GM21786 (cell line): ENCODE data around the gene UTF1.
A peak's percentile ranks its signal among the peaks of the same experiment; 100 is the strongest.
"Not testable (repeated sequence)": the region's sequence is repeated elsewhere in the genome, so short reads cannot be mapped to it uniquely, and the experiment has no call there.

Experiments used
- ATAC-seq: cut with Tn5 transposase; IDR thresholded peaks from one replicate; pipeline ENCODE4 v1.9.1; 2021; ENCODE audit not compliant: unreplicated experiment

UTF1 gene

DNA sequence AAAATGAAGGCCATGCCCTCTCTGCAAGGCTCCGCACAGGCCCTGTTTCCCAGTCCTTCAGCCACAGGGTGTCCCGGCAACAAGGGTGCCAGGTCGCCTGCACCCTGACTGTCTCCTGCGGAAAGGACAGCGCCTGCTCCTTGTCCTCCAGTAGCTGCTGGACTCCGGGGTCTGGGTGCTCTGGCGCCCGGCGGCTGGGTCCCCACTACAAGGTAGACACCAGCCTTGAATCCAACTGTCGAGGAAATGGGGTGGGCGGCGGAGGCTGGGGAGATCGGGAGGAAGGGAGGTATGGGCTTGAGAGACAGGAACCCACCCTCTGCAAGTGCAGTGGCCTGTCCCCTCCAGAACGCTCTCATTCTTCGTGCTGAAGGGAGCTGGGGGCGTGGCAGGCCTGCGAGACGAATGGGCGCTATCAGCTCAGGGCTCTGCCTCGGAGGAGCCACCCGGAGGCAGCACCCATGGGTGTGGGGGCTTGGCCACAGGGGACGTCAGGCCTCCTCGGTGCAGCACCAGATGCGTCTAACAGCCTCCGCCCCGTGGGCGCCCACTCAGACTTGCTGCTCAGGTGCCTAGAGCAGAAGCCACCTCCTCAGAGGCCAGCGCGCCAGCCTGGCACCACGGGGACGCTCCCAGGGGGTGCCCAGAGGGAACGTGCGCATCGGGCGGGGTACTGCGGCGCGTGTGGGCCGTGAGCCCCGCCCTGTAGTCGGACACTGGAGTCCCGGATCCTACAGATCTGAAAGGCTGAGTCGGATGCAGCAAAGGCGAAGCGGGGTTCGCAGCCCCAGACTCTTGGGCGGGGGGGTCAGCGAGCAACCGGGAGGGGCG is 31.1 kb downstream of the UTF1 start:
- peak; percentile 56 for ATAC-seq

DNA sequence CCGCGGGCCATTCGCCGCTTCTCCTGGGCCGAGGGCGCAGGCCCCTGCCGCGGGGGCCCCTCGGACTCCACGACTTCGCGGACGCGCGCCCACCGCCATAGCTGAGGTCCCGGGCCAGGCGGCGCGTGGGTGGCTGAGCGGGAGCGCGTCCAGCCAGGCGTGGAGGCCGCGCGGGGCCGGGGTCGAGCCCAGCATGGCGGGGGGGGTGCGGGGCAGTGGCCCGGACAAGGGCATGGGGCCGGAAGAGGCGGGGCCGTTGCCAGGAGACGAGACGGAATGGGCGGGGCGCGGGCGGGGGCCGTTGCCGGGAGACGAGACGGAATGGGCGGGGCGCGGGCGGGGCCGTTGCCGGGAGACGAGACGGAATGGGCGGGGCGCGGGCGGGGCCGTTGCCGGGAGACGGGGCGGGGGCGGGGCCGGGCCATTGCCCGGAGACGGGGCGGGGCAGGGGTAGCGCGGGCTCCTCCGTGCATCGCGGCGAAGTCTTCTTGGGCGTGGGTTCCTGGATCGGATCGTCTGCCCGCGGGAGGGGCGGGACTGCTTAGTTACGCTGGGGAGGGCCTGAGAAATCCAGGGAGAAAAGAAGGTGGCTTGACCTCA is 31.8 kb downstream of the UTF1 start:
- ATAC-seq: peak; percentile 52

DNA sequence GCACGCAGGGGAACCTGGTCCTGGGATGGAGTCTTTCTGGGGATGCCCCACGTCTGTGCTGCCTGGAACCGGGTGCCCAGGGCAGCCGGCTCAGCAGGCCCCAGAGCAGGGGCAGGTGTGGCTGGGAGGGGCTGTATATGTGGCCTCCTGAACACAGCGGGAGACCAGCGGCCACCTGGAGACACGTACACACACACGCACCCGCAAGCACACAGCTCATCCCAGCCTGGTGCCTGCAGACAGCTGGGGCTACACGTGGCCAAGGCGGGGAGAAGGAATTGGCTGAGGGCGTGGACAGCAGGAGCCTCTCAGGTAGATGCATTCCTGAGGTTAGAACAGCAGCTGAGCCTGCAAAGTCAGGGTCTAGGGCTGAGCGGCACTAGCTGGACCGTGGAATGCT is 32.7 kb downstream of the UTF1 start:
- no peak for ATAC-seq

DNA sequence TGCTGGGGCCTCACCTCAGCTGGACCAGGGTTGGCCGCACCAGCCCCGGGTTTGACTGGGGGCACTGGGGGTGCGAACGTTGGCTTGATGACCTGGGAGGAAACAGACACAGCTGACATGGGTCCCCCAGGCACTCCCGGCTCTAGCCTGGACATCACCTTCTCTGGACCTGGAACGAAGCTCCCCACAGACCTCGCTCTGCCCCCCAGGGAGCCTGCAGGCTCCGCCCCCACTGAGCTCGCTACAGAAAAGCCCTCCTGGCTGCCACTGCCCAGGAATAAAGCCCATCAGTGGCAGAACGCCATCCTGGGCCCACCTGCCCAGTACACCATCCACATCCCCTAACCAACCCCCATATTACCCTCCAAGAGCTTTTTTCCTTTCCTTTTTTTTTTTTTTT is 33.7 kb downstream of the UTF1 start:
- no peak for ATAC-seq

DNA sequence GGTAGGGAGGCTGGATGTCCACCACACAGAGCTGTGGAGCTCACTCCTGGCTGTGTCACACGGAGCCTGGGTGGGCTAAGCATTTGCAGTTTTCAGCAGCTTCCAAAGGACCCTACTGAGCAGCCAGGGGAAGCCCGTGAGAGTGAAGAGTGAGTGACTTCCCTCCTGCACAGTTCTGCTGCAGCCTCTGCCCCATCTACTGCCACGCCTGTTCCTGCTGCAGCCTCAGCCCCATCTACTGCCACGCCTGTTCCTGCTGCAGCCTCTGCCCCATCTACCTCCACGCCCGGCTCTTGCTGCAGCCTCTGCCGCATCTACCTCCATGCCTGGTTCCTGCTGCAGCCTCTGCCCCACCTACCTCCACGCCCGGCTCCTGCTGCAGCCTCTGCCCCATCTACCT is 34.4 kb downstream of the UTF1 start:
- no peak for ATAC-seq

DNA sequence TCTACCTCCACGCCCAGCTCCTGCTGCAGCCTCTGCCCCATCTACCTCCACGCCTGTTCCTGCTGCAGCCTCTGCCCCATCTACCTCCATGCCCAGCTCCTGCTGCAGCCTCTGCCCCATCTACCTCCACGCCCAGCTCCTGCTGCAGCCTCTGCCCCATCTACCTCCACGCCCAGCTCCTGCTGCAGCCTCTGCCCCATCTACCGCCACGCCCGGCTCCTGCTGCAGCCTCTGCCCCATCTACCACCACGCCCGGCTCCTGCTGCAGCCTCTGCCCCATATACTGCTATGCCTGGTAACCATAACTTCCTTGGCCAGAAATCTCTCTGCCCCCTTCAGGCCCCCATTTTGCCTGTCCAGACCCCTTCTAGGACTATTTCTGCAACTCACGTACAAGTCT is 35.0 kb downstream of the UTF1 start:
- ATAC-seq: not testable (repeated sequence)

DNA sequence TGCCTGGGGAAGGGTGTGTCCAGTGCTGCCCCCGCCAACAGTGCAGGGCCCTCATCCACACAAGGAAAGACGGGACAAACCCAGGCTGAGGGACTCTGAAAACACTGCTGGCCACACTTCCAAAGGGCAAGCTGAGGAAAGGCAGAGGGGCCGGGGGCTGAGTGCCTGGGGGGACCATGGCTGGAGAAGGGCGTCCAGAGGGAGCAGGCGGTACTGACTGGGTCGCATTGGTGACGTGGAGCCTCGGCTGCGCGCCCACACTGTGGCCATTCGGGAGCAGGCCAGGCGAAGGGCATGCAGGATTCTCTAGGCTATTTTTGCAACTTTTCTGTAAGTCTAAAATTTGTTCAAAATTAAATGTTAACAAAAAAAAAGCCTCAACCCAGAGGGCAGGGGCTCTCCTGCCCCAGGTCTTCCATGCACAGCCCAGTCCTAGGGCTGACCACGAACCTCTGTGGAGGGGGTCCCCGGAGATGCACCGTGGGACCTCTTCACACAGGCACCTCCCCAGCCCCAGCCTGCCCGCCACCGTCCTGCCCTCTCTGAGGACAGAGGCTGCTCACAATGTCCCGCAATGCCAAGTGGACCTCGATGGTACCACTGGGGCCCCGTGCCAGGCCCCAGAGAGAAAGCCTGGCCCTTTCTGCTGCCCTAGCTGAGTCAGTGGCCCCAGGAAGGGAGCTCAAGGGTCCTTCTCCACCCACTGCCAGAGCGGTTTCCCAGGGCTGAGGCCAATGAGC is 36.2 kb downstream of the UTF1 start:
- no peak for ATAC-seq

DNA sequence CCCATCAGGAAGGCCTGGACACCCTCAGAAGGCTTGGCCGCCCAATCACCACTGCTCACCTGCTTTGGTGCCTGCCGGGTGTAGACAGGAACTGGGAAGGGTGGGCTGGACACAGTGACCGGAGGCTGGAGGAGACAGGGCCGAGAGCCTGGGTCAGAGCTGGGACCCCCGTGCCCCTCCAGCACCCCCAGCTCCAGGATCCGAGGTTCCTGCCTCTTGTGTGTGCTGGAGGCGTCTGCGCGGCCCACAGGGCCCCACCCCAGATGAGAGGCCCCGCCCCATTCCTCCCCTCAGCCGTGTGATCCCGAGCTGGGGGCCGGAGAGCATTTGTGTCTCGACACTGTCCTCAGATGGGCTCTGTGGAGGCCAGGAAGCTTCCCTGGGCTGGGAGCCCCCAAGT is 37.3 kb downstream of the UTF1 start:
- no peak for ATAC-seq

DNA sequence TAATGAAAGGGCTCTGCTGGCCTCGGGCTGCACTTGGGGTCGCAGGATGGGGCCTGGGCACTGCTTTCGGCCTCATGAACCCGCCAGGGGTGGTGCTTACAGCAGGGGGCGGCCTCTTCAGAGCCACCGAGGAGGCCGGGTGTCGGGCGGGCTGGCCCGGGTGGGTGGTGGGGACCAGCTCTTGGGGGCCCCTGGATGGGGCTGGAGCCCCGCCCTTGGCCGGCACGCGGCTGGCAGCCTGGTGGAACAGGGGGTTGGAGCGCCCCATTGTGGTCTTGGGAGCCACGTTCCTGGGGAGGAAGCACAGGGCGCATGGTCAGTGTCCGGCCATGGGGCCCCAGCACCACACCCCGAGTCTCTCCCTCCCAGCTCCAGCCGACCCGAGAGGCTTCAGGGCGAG is 37.8 kb downstream of the UTF1 start:
- ATAC-seq: no peak

DNA sequence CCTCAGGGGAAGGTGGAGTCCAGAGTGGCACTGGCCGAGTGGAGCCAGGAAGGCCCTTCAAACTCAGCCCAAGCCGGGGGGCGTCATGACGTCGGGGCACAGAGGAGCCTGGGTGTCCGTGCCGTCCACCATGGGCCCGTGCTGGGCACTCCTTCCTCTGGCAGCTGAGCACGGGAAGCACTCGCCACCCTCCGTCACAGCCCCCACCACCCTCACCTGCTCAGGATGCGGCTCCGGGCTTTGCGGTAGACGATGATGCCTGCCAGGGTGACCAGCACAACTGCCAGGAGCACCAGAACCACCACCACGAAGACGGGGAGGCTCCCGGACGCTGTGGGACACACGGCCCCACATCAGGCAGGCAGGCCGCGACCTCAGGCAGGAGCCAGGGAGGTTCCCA is 38.5 kb downstream of the UTF1 start:
- ATAC-seq: no peak

DNA sequence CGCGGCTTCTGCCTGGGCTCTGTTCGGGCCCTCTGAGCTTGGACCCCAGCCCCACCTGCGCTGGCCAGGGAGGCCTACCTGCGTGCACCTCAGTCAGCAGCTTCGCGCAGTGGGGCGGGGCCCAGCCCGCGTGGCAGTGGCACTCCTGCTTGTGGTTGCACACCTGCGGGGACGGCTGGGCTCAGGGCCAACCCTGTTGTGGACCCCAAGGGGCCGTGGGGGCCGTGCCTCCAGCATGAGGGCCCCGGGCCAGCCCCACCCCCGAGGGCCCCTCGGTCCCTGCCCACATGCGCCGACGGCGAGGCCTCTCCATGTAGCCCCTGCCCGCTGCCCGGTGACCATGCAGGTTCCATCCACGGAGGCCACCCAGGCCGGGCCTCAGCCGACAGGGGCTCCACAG is 39.4 kb downstream of the UTF1 start:
- no peak for ATAC-seq

DNA sequence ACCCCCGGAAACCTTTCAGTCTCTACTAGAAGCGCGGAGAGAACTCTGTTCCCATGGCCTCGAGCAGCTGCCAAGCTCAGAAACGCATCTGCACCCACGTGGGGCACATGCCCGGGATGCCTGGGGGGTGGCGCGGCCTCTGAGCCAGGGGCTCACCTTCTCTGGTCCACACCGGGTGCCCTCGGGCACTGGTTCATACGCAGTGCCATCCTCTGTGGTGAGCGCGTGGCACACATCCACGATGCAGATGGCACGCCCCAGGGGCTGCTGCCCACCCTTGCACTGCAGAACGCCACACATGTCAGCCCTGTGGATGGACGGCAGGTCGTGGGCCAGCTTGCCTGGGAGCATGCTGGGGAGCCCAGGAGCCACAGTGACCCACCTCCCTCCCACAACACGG is 40.2 kb downstream of the UTF1 start:
- ATAC-seq: no peak

DNA sequence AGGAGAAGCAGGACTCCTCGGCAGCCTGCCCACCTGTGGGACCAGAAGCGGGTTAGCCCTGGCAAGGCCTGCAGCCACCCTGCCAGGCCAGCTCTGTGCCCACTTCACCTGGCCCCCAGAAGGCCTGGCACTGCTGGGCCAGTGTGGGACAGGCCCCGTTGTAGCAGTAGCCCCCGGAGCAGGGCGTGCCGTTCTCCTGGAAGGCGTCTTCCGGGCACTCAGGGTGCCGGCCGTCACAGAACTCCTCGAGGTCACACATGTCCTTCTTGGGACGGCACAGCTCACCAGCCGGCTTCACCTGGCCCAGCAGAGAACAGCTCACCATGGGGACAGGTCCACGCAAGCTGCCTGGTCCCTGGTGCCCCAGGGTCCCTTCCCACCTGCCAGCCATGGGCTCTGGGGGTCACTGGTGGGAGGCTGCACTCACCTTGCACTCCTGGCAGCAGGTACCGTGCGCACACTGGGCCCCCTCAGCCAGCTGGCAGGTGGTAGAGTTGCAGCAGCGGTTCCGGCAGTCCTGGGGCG is 40.8 kb downstream of the UTF1 start:
- no peak for ATAC-seq

DNA sequence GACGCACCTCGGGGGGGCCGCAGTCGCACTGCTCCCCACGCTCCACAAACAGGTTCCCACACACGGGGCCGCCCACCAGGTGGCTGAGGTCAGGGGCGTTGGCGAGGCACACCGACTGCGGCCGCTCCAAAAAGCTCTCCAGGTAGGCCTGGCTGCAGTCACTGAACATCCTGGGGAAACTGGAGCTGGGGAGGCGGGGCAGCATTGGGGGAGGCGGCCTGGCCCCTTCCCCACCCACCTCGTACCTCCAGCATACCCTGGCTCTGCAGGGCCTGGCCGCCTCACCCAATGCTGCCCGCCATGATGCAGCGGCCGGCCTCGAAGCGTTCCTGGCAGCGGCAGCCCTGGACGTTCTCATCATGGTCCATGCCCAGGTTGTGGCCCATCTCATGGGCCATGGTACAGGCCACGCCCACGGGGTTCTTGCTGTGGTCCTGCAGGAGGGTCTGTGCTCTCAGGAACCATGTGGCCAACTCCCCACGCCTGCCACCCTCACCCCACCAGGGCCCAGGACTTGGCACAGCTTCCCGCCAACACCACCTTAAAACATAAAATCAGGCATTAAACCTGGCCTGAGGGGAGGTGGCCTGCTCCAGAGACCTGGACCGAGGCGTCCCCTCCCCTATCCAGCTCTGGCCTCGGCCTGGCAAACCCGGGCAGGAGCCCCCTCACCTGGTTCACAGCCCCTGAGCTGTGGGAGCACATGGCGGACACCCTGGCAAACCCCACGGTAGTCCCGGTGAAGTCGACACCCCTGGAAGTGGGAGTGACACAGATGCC is 41.7 kb downstream of the UTF1 start:
- ATAC-seq: no peak

DNA sequence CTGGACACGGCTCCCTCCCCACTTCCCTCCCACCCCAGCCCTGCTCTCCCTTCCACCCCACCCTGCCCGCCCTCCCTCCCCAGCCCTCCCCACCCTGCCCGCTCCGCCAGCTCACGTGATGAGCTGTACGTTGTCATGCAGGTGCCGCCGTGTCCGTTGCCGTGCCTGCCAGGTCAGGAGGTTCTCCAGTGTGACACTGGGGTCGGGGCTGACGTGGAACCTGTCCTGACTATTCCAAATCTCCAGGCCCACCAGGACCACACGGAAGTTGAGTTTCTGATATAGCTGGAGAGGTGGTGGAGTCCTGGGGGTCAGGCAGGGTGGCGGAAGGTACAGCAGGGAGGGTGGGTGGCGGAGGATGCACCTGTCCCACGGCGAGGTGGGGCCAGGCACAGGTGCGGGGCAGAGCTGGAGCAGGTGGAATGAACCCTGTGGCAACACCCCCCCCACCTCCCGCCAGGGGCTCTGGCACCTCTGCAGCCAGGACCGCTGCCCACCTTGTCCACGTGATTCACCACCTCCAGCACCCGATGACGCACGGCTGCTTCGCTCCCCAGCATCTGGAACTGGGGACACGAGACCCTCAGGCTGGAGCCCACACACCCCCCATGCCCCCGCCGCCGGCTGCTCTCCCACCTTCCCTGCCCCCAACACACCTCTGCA is 42.4 kb downstream of the UTF1 start:
- no peak for ATAC-seq

DNA sequence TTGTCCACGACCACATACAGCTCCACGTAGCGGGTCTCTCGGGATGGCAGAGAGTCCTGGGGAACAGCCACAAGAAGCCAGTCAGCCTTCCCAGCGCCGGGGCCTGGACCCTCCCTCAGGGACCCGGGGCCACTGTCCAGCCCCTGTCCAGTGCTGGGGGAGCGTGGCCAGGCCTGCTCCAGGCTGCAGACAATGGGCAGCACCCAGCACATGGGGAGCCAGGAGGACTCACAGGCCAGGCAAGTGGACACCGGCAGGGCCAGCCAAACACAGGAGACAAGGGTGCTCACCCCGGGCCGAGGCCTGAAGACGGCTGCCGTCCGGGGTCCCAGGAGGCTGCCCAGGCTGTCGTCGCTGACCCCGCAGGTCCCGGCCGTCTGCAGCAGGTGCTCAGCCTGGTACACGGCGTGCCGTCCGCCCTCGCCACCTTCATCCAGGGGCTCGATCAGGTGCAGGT is 43.0 kb downstream of the UTF1 start:
- no peak for ATAC-seq

DNA sequence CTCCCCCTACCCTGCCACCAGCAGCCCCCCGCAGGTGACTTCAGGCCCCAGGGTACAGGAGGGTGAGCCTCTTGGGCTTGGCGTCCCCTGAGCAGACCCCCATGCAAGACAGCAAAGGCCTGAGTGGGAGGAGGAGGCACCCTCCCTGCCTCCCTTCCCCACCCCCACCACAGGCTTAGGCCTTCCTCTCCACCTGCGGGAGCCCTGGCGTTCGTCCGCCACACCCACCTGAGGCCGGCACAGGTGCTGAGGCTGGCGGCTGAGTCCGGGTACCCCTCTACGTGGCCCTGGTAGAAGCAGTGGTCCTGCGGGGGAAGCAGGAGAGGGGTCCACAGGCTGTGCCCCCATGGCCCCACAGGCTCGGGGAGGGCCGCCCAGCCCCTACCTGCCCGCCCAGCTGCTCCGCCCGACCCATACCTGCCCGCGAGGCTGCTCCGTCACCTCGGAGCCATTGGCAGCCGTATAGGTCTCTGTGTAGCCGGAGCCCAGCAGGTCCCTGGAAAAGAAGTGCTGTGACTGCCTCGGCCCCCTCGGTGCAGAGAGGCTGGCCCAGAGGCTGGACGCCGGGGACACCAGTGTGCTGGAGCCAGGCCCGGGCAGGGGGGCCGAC is 43.6 kb downstream of the UTF1 start:
- no peak for ATAC-seq

DNA sequence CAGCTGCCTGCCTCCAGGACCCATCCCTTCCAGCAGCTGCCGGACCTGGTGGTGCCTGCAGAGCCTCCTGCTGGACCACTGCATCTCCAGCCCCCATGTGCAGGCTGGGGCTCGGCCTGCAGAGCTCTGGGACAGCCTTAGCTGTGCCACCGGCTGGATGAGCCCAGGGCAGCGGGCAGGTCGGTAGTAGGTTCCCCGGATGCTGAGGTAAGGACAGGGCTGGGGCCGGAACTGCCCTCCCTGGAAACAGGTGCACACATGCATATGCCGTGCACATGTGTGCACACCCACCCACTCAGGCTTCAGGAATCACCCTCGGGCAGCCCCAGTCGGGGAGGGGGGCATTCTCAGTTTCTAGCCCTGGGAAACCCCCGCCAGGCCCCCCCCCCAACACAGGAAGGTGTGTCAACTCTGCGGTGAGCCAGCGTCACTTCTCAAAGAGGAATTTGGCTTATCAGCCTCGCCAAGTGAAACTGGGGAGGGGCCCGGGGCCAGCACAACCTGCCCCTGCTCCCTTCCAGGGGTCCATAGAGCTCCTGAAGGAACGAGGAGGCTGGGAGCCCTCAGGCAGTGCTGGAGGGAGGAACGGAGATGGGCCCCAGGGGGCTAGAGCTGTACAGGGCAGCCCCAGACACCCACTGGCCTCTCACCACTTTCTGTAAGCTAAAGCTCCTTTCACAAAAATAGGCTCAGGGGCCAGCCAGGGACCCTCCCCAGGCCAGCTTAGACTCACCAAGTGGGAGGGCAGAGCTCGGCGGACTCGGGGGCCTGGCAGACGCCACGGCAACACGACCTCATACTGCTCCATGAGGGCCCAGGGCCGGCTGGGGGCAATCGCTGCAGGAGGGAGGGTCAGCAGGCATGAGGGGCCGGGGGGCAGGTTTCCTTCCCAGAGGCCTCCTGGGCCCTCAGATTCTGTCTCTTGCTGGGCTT is 45.0 kb downstream of the UTF1 start:
- peak; percentile 56 for ATAC-seq

DNA sequence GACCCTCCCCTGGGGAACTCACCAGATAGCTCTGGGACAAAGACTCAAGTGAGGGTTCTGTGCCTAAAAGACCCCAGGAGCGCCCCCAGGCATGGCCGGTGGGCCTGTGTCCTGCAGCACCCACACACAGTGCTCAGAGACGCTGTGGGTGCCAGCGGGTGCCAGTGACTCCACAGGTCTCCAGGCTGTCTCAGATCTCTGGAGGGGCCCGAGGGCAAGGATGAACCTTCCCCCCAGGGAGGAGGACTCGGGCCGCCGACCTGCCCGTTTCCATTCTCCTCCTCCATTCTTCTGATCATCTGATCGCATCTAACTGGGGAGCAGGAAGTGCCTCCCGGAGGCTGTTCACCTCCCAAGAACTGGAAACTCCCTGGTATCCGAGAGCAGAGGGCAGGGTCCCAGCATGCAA is 45.7 kb downstream of the UTF1 start:
- ATAC-seq: peak; percentile 34
